C4-2B (cell line): Measurements from ENCODE around the gene KREMEN1.

ENCODE experiments used
- H3K27ac ChIP-seq: fragments of 450-650 bp; 2 replicates; pipeline ENCODE4 v1.5.1; 2017
- ZFX ChIP-seq: fragments of 450-650 bp; IDR thresholded peaks from 2 replicates; pipeline ENCODE4 v1.6.1; 2017
- TF ChIP-seq, protein P1 (sequence below): fragments of 450-650 bp; conservative IDR thresholded peaks from 2 replicates; pipeline ENCODE4 v1.5.1; 2017; ENCODE audit warnings: mild to moderate bottlenecking

KREMEN1 gene

DNA sequence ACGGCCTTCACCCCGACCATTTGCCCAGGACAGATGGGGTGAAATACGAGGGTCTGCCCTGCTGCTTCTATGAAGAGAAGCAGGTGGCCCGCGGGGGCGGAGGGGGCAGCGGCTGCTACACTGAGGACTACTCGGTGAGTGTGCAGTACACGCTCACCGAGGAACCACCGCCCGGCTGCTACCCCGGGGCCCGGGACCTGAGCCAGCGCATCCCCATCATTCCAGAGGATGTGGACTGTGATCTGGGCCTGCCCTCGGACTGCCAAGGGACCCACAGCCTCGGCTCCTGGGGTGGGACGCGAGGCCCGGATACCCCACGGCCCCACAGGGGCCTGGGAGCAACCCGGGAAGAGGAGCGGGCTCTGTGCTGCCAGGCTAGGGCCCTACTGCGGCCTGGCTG, 22.4 kb upstream of the KREMEN1 start:
- TF ChIP-seq ZFX, result no peak
- TF ChIP-seq, protein P1, sequence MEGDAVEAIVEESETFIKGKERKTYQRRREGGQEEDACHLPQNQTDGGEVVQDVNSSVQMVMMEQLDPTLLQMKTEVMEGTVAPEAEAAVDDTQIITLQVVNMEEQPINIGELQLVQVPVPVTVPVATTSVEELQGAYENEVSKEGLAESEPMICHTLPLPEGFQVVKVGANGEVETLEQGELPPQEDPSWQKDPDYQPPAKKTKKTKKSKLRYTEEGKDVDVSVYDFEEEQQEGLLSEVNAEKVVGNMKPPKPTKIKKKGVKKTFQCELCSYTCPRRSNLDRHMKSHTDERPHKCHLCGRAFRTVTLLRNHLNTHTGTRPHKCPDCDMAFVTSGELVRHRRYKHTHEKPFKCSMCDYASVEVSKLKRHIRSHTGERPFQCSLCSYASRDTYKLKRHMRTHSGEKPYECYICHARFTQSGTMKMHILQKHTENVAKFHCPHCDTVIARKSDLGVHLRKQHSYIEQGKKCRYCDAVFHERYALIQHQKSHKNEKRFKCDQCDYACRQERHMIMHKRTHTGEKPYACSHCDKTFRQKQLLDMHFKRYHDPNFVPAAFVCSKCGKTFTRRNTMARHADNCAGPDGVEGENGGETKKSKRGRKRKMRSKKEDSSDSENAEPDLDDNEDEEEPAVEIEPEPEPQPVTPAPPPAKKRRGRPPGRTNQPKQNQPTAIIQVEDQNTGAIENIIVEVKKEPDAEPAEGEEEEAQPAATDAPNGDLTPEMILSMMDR, result no peak
- H3K27ac ChIP-seq, result no peak overlapping the region

DNA sequence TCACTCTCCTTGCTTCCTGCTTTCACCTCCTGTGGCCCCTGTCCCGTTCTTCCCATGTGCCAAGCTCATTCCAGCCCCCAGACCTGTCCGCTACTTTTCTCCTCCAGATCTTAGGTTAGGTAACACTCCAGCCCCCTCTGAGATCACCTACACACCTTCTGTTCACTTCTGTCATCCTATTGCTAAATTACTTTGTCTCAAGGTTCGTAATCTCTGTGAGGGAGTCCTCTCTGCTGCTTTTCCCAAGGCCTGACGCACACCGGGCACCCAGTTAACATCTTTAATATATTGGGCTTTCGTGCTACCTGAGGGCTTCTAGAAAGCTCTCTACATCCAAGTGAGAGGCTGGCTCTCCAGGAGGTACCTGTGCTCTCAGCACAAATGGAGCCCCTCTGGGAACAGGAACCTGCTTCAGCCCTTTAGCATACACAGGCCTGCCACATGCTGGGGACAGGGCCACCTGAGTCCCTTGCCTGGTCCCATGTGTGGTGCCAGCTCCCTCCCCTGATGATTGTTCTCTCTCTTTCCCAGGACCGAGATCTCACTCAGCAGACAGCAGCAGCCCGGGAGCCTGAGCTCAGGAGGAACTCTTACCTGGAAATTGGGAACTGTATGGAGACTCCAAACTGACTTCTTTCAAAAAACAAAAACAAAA, 19.7 kb upstream of the KREMEN1 start:
- H3K27ac ChIP-seq, result no peak overlapping the region
- no peak for TF ChIP-seq ZFX
- TF ChIP-seq, protein P1, result no peak

DNA sequence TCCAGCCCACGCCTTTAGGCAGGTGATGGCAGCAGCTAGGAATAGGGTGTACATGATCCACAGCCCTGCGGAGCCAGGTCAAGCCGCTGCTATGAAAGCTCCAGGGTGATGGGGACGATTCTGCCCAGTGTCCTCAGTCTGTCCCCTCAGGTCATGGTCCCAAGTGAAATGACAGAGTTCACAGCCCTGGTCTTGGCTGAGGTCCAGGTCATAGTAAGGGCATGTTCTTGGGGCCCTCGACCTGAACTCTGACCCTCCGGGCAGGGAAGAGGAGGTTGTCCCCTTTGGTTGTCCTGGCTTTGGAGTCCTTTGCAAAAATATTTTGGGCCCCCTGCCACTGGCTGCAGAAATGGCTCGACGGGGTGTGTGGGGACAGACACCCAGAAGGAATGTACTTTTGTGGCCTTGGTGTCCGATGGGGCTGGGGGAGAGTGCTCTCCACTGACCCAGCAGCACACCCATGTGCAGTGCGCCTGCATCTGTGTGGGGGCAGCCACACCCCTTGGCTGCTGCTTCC, 18.5 kb upstream of the KREMEN1 start:
- no peak overlapping the region for H3K27ac ChIP-seq
- no peak for TF ChIP-seq ZFX
- TF ChIP-seq, protein P1, result no peak

DNA sequence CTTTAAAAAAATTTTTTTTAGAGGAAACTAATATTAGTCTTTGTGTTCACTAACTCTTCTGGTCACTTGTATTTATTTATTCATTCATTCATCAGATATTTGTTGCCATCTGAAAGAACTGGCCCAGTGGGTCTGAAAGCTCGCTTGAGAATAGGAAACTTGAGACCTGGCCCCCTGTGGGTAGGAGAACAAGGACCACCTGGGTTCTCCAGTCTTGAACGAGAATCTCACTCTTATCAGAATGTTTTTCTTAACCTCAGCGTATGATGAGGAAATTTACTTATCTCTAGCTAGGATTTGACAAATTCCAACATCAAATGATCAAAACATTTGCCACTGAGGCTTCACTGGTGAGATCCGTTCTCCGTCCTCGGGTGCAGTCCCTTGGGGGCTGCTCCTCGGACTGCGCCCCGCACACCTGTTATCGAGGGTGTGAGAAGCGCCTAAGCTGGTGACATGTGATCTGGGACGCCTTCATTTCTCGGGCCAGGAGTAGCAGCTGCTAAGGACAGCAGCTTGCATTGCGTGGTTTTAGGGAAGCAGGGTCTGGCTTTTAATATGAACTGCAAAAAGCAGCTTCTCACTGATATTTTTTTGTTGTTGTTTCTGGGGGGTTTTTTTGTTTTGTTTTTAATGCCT, 17.5 kb upstream of the KREMEN1 start:
- TF ChIP-seq, protein P1, result no peak
- no peak for TF ChIP-seq ZFX
- H3K27ac ChIP-seq, result no peak overlapping the region

DNA sequence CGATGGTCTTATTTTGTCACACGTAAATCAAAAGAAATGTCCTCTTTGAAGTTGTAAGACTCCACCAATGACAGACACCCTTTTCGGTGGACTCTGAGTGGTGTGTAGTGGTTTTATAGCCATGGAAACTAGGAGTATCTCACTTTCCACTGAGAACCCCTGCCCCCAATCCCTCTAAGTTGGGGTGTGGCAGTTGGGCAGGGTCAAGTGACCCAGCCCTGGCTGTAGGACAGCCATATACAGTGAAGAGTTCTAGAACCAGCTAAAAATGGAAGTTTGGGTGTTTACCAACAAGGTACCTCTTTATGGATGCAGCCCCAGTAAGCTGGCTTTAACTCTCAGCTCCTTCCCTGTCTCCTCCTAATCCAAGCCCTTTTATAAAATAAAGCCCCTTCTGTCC, 16.4 kb upstream of the KREMEN1 start:
- no peak overlapping the region for H3K27ac ChIP-seq
- TF ChIP-seq ZFX, result no peak
- TF ChIP-seq, protein P1, result no peak

DNA sequence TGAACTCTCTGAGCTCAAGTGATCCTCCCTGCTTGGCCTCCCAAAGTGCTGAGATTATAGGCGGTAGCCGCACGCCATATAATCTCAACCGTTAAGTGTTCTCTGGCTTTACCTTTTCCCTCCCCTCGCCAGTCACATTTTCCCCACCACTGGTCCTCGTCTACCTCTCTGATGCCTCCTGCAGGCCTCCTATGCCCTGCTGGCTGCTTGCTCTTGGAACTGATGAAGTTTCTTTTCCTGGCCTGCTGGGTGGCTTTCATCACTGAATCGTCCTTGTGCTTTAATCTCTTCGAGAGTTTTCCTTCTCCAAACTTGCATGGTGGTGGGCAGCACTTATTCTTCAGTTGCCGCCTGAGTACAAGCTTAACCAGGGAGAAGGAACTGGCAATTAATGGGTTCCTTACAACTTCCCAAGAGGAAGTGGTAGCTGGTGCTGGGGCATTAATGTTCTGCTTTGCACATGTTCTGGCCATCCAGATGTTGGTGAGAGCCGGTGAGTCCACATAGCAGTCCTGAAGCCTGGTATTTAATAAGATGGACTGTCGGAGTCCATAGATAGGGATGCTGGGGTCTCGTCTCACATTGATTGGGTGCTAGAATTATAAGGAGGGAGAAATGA, 12.5 kb upstream of the KREMEN1 start:
- H3K27ac ChIP-seq, result no peak overlapping the region
- no peak for TF ChIP-seq ZFX
- TF ChIP-seq, protein P1, result no peak

DNA sequence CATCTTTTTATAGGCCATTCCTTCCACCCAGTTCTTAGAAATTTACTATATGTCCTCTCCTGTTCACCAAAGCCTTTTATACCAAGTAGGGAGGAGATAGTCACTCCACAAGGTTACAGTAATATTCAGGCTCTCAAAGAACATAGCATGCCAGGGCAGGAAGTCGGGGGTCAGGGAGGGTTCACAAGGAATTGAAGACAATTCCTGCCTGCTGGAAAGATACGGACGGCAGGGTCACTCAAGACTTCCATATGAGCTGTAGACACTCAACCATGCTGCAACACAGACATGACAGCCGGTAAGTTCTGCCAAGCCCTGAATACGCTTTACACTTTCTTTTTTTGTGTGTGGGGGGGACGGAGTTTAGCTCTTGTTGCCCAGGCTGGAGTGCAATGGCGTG, 11.9 kb upstream of the KREMEN1 start:
- no peak overlapping the region for H3K27ac ChIP-seq
- no peak for TF ChIP-seq ZFX
- TF ChIP-seq, protein P1, result no peak
